K562 (cell line): ENCODE data around the gene MAB21L3. TPM values are rescaled to one million over a fixed set of nuclear protein-coding genes. Genes with fewer than 3 reads are reported as not detected.

Experiments
- BRD4 ChIP-seq: fragments of 200-600 bp; sonication (generic); IDR thresholded peaks from 2 replicates; pipeline ENCODE4 v1.6.1; 2017; ENCODE audit warnings: inconsistent platforms
- CBX2 ChIP-seq: fragments of 200-600 bp; sonication (generic); IDR thresholded peaks from one replicate; pipeline ENCODE4 v1.6.1; 2012; ENCODE audit warnings: mild to moderate bottlenecking, low read length, inconsistent platforms; ENCODE audit not compliant: insufficient read depth, poor library complexity, severe bottlenecking
- ETS1 ChIP-seq: conservative IDR thresholded peaks from 2 replicates; pipeline ENCODE4 v1.6.1; 2011; ENCODE audit warnings: low read depth, mild to moderate bottlenecking, low read length; ENCODE audit not compliant: control insufficient read depth
- FOSL1 ChIP-seq: fragments of 200-800 bp; sonication (Bioruptor generic); conservative IDR thresholded peaks from 2 replicates; pipeline ENCODE4 v1.6.1; 2016; ENCODE audit warnings: missing genetic modification characterization, missing compliant biosample characterization
- MAZ ChIP-seq, 2 experiments: fragments of 450-650 bp in 1 of 2; sonication (generic) in 1 of 2; formaldehyde crosslinking; IDR thresholded peaks in 1 of 2; conservative IDR thresholded peaks in 1 of 2; 2 replicates each; pipeline versions ENCODE4 v1.4.0 to v1.5.0; 2020; ENCODE audit warnings: mild to moderate bottlenecking in 1 of 2, missing genetic modification reagents in 1 of 2
- PKNOX1 ChIP-seq: fragments of 450-650 bp; IDR thresholded peaks from 2 replicates; pipeline ENCODE4 v1.6.1; 2016
- POLR2H ChIP-seq: IDR thresholded peaks from 2 replicates; pipeline ENCODE4 v1.6.1; 2016; ENCODE audit warnings: missing genetic modification characterization, low read depth, mild to moderate bottlenecking, control low read depth, missing compliant biosample characterization, moderate library complexity
- POLR3G ChIP-seq: IDR thresholded peaks from 2 replicates; pipeline ENCODE4 v1.6.1; 2011; ENCODE audit not compliant: insufficient read length, insufficient replicate concordance; ENCODE audit errors: extremely low read depth
- SUPT5H ChIP-seq: fragments of 450-650 bp; IDR thresholded peaks from 2 replicates; pipeline ENCODE4 v1.6.1; 2016
- ZNF175 ChIP-seq: fragments of 200-800 bp; sonication (Bioruptor generic); IDR thresholded peaks from 2 replicates; pipeline ENCODE4 v1.6.1; 2016; ENCODE audit warnings: low read depth, mild to moderate bottlenecking, missing genetic modification characterization, missing compliant biosample characterization
- ZNF584 ChIP-seq: fragments of 200-800 bp; sonication (Bioruptor generic); IDR thresholded peaks from 2 replicates; pipeline ENCODE4 v1.6.1; 2016; ENCODE audit warnings: low read depth, mild to moderate bottlenecking, missing genetic modification characterization, missing compliant biosample characterization
- ZNF766 ChIP-seq: fragments of 200-800 bp; sonication (Bioruptor generic); conservative IDR thresholded peaks from 2 replicates; pipeline ENCODE4 v1.6.1; 2016; ENCODE audit warnings: missing genetic modification characterization, missing compliant biosample characterization
- polyA plus RNA-seq, 8 experiments: library from polyadenylated mRNA; depleted of rRNA in 4 of 8; stranded (reverse) in 5 of 8; unstranded in 3 of 8; fragments of >200 nt; fragmentation: Nextera tagmentation in 2 of 8; fragmentation: Illumina TruSeq in 1 of 8; extraction: Ambion mirVana in 2 of 8; extraction: Trizol in 1 of 8; gene quantifications; 2 replicates each; pipeline versions ENCODE4 v1.2.1 to v1.2.3, GENCODE V29; 2011 to 2014; ENCODE audit warnings: inconsistent platforms in 1 of 8, missing spikeins in 1 of 8
- total RNA-seq, 7 experiments: library from RNA; depleted of rRNA in 6 of 7; stranded (reverse); fragments of >200 nt in 6 of 7; fragmentation: Illumina TruSeq in 2 of 7; extraction: Trizol in 2 of 7; gene quantifications; 2 replicates each; pipeline versions ENCODE4 v1.2.1 to v1.2.3, GENCODE V29; 2011 to 2021; ENCODE audit warnings: low replicate concordance in 1 of 7
- TF ChIP-seq, protein P1 (sequence below), 2 experiments: fragments of 450-650 bp in 1 of 2; sonication (generic) in 1 of 2; formaldehyde crosslinking in 1 of 2; IDR thresholded peaks in 1 of 2; conservative IDR thresholded peaks in 1 of 2; 2 replicates each; pipeline versions ENCODE4 v1.6.1 to v1.8.1; 2016 to 2023; ENCODE audit warnings: mild to moderate bottlenecking in 2 of 2, moderate library complexity in 2 of 2, inconsistent platforms in 1 of 2, missing genetic modification reagents in 1 of 2

The MAB21L3 gene
- total and polyA plus RNA-seq, 9 of the 15 experiments (the other 6 are each of a cell fraction or from before 2014, with no cell fraction given) = not detected

DNA sequence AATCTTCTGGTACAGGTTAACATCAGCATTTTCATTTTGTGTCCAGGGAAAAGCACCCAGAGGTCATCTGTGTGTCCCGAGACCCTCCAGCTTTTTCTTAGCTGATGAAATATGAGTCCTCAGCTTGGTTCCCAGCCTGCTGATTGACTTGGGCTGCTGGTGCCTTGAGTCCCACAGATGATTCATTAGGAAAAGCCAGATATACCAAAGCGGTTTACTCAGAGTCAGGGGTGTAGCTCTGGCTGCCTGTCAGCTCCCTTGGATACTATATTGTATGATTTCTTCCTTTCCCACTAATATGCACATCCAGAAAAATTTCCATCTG, 43.7 kb upstream of the MAB21L3 start (continued):
- TF ChIP-seq ETS1 (no peak), ZNF766 (CRISPR knock-in tag) (0 out of 2 replicates have a peak, but pooled peaks have one; percentile 16), MAZ (CRISPR knock-in tag; conservative IDR thresholded peaks at IDR 0.05 in 1 of 2, IDR thresholded peaks at IDR 0.05 in 1 of 2) (no peak), POLR2H (0 out of 2 replicates have a peak, but pooled peaks have one; percentile 38), PKNOX1 (peak; percentile 47; the same call in 1 of the 2 replicates), POLR3G (no peak), SUPT5H (no peak), FOSL1 (tag) (peak; percentile 49), CBX2 (no peak), ZNF175 (CRISPR knock-in tag) (peak; percentile 79), ZNF584 (peak; percentile 90), BRD4 (no peak)
- TF ChIP-seq, protein P1, sequence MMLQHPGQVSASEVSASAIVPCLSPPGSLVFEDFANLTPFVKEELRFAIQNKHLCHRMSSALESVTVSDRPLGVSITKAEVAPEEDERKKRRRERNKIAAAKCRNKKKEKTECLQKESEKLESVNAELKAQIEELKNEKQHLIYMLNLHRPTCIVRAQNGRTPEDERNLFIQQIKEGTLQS (IDR thresholded peaks at IDR 0.05) = peak; percentile 46; the same call in 1 of the 2 replicates
- TF ChIP-seq, protein P1 (CRISPR knock-in tag; conservative IDR thresholded peaks at IDR 0.05) = no peak
